IPS DF 6.9 (cell line): Measurements from ENCODE around the gene ASMTL.
"Not testable (repeated sequence)": the region's sequence is repeated elsewhere in the genome, so short reads cannot be mapped to it uniquely, and the experiment has no call there.

Experiments used
- DNase-seq: peaks from one replicate; pipeline ENCODE4 v3.0.0-alpha.2; 2013; ENCODE audit warnings: low read depth, low spot score
- H3K27ac ChIP-seq: one replicate; pipeline ENCODE4 v1.5.1; 2013; ENCODE audit warnings: low read length, control low read depth
- H3K27me3 ChIP-seq: 2 replicates; pipeline ENCODE4 v1.6.1; 2013; ENCODE audit warnings: mild to moderate bottlenecking, low read length; ENCODE audit not compliant: control insufficient read depth, insufficient read depth
- H3K36me3 ChIP-seq: 2 replicates; pipeline ENCODE4 v1.6.1; 2013; ENCODE audit warnings: low read length; ENCODE audit not compliant: control insufficient read depth, insufficient read depth
- H3K4me1 ChIP-seq: 2 replicates; pipeline ENCODE4 v1.6.1; 2013; ENCODE audit warnings: low read length; ENCODE audit not compliant: control insufficient read depth, insufficient read depth
- H3K4me3 ChIP-seq: 2 replicates; pipeline ENCODE4 v1.5.1; 2013; ENCODE audit warnings: mild to moderate bottlenecking, low read length
- H3K9me3 ChIP-seq: 2 replicates; pipeline ENCODE4 v1.6.1; 2013; ENCODE audit warnings: low read length, inconsistent platforms; ENCODE audit not compliant: control insufficient read depth, insufficient read depth
- WGBS: extraction: QIAGEN DNeasy Blood & Tissue Kit; methylation state at CpG from one replicate; pipeline ENCODE4 v1.1.7; 2013; ENCODE audit warnings: mixed read lengths, missing lambda C conversion rate; ENCODE audit not compliant: insufficient read length, insufficient coverage; 5-methylcytosine and 5-hydroxymethylcytosine counted together

The ASMTL gene, protein sequence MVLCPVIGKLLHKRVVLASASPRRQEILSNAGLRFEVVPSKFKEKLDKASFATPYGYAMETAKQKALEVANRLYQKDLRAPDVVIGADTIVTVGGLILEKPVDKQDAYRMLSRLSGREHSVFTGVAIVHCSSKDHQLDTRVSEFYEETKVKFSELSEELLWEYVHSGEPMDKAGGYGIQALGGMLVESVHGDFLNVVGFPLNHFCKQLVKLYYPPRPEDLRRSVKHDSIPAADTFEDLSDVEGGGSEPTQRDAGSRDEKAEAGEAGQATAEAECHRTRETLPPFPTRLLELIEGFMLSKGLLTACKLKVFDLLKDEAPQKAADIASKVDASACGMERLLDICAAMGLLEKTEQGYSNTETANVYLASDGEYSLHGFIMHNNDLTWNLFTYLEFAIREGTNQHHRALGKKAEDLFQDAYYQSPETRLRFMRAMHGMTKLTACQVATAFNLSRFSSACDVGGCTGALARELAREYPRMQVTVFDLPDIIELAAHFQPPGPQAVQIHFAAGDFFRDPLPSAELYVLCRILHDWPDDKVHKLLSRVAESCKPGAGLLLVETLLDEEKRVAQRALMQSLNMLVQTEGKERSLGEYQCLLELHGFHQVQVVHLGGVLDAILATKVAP

DNA sequence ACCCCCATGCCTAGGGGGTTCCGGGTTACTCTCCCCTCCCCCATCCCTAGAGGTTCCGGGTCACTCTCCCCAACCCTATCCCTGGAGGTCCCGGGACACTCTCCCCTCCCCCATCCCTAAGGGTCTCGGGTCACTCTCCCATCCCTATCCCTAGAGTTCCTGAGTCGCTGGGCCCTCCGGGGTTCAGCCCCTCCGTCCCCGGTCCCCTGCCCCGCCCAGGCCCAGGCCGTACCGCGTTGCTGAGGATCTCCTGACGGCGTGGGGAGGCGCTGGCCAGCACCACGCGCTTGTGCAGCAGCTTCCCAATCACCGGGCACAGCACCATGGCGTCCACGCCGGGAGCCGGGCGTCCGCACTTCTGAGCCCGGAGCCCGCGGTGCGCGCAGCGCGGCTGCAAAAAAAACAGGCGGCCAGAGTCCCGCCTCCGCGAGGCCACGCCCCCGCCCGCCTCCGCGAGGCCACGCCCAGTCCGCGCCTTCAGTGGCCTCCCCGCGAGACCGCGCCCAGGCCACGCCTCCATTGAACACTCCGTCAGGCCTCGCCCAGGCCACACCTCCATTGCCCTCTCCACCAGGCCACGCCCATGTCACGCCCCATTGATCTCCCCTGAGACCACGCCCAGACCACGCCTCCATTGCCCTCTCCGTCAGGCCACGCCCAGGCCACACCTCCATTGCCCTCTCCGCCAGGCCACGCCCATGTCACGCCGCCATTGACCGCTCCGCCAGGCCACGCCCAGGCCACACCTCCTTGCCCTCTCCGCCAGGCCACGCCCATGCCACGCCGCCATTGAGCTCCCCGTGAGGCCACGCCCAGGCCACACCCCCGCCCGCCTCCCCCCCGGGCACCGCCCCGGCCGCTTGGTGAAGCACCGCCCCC, at the start of gene ASMTL:
Gene ASMTL (minus strand): TSS at position 394 of the 879 bp plus-strand sequence. CDS start 69 bp downstream, at position 325.
- peak; percentile 85 for DNase-seq

DNA sequence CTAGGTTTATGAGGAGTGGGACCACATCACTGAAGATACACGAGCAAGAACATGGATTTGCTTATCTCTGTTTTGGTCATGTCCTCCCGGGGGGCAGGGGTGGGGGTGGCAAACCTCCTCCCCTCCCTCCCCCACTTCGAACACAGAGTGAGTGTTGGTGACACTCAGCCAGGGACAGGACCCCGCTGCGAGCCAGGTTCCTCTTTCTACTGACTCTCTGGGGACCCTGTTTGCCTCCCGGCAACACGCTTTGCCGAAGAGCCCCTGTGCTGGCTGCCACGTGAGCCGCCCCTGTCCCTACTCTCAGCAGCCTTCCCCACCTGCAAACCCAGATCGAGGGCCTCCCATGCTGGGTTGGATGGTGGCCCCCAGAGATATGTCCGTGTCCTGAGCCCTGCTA, 49.5 kb upstream of the ASMTL start:
- Histone ChIP-seq H3K4me1 (no peaks in the 10 kb centered on the region; the same call in 1 of the 2 replicates), H3K4me3 (no peak overlapping the region), H3K36me3 (no peaks in the 10 kb centered on the region), H3K9me3 (no peaks in the 10 kb centered on the region), H3K27me3 (no peaks in the 10 kb centered on the region), H3K27ac (no peak overlapping the region)
- WGBS: no CpG with 5 or more reads among the region's 12 CpGs
- no peak for DNase-seq

More for the DNA sequence above, at the start of gene ASMTL:
- Histone ChIP-seq H3K4me1 (no peaks in the 10 kb centered on the region), H3K4me3 (peak within 1 kb of the TSS; percentile 94), H3K27ac (no peak within 1 kb of the TSS), H3K36me3 (peaks cover 7% of the 10 kb centered on the region; the same call in 1 of the 2 replicates), H3K27me3 (no peaks in the 10 kb centered on the region), H3K9me3 (no peaks in the 10 kb centered on the region)
- WGBS: no CpG with 5 or more reads among the region's 76 CpGs

DNA sequence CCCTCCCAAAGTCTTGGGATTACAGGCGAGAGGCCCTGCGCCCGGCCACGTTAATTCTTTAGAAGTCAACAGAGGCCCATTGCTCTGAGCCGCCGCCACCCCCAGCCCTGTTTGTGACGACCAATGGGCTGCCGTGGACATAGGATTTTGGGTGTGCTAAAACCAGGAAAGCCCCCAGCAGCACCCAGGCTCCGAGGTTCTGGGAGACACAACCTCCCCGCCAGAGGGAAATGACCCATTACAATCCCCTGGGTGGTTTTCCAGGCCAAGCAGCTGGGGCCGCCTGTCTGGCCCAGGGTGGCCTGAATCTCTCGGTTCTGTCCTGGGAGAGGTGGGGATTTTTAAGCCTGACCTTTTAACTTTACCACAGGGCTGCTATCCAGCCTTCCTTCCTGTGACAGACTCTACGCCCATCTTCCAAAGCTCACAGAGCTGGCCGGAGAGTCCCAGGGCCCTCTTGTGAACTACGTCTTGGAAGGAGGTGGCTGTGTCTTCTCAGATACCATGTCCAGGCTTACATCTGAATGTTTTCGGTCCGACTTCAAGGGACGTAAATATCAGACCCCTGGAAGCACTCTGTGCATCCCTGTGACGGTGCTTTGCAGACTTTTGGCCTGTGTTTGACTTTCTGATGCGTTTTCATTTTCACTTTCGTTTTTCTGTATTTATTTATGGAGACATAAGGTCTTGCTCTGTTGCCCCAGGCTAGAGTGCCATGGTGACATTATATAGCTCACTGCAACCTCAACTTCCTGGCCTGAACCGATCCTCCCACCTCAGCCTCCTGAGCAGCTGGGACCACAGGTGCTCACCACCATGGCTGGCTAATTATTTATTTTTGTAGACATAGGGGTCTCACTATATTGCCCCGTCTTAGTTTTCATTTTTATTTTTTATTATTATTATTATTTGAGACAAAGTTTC, 48.3 kb upstream of the ASMTL start:
- Histone ChIP-seq H3K36me3 (no peaks in the 10 kb centered on the region), H3K9me3 (no peaks in the 10 kb centered on the region), H3K27me3 (no peaks in the 10 kb centered on the region), H3K4me1 (no peaks in the 10 kb centered on the region; the same call in 1 of the 2 replicates), H3K27ac (no peak overlapping the region), H3K4me3 (no peak overlapping the region)
- whole genome bisulfite sequencing: no CpG with 5 or more reads among the region's 23 CpGs
- DNase-seq: no peak

DNA sequence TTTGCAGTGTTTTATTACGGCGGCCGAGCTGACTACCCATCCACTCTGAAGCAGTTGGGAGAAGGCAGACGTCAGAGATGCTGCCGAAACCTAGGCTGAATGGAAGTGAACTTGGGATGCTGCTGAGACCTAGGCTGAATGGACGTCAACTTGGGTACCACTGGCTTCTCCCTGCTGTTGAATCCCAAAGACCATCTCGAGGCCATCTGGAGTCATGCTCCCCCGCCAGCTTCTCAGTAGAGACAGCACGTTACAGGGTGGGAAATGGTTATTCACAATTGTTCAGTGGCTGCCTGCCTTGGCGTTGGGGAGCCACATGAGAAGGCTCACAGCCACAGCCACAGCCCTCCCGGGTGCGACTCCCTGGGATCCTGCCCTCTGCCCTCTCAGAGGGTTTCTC, 43.4 kb upstream of the ASMTL start:
- Histone ChIP-seq H3K4me1 (peaks cover 2% of the 10 kb centered on the region; the same call in 1 of the 2 replicates), H3K36me3 (no peaks in the 10 kb centered on the region), H3K9me3 (no peaks in the 10 kb centered on the region), H3K4me3 (no peak overlapping the region), H3K27ac (no peak overlapping the region), H3K27me3 (no peaks in the 10 kb centered on the region)
- no peak for DNase-seq
- no CpG with 5 or more reads among the region's 12 CpGs for WGBS

DNA sequence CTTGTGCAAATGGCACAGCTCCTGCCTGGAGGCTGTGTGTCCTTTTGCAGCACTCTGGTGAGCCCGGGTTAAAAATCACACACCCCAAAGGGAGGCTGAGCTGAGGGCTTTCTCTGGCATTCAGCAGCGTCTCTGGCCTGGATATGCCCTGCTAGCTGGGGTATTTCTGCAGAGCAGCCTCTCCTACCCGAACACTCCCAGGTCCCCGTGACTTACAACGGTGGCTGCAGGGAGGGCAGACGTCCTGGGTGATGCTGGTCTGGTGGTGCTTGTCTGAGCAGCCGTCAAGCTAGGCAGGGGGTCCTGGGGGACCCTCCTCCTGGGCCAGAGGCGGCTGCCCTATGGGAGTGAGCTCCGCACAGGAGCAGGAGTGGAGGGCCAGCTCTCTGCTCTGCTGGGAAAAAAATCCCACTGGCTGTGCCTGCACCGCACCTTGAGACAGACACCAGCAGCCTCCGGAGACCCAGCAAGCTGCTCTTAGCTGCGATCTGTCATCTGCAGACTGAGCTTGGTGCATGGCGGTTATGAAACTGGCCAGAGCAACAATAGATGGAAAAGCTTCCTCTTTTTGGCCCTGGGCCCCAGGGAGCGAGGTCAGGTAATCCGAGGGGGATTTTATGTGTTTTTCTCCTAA, 41.3 kb upstream of the ASMTL start:
- no peak for DNase-seq
- Histone ChIP-seq H3K4me3 (no peak overlapping the region), H3K27me3 (no peaks in the 10 kb centered on the region), H3K36me3 (no peaks in the 10 kb centered on the region), H3K4me1 (peaks cover 2% of the 10 kb centered on the region; the same call in 1 of the 2 replicates), H3K27ac (no peak overlapping the region), H3K9me3 (no peaks in the 10 kb centered on the region)
- no CpG with 5 or more reads among the region's 15 CpGs for WGBS

DNA sequence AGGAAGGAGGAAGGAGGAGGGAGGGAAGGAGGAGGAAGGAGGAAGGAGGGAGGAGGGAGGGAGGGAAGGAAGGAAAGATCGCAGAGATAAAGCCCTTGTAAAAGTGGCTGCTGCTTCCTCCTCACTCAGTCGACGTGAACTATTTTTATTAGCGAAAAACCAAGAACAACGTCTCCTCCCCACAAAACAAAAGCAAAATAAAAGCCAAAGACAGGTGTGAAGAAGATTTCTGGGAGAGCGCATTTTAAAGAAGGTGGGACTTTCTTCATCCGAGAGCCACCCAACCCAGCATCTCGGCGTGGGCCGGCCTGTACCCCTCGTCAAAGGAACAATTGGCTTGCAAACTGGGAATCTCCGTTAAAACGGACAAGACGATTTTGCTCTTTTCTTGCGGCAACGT, 40.7 kb upstream of the ASMTL start:
- DNase-seq: no peak
- no peaks in the 10 kb centered on the region for H3K36me3 ChIP-seq
- H3K4me3 ChIP-seq: no peak overlapping the region
- H3K9me3 ChIP-seq: no peaks in the 10 kb centered on the region
- peaks cover 2% of the 10 kb centered on the region; the same call in 1 of the 2 replicates for H3K4me1 ChIP-seq
- H3K27ac ChIP-seq: no peak overlapping the region
- WGBS: no CpG with 5 or more reads among the region's 16 CpGs
- no peaks in the 10 kb centered on the region for H3K27me3 ChIP-seq

DNA sequence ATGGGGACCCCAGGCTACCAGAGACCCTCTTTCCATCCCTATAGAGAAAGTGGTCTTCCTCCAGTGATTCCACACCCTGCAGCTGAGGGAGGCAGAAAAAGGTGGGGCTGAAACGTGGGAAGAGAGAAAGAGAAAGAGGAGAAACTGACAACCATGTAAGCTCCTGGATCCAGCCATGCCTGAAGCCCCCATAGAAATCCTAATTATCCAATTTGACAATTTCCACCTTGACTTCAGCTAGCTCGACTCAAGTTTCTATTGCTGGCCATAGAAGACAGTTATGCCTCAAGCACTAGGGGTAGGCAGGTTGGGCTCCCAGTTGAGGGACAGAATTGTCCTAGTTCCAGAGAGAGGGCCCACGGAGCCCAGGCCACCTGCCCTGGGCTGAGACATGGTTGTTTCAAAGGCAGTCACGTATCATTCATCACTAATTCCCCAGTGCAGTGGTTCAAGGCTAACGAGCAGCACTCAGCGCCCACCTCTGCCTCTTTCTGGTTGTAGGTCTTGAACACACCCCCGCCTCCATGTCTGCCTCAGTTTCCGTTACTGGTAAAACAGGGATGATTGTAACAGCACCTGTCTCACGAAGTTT, 39.8 kb upstream of the ASMTL start:
- H3K27ac ChIP-seq: no peak overlapping the region

DNA sequence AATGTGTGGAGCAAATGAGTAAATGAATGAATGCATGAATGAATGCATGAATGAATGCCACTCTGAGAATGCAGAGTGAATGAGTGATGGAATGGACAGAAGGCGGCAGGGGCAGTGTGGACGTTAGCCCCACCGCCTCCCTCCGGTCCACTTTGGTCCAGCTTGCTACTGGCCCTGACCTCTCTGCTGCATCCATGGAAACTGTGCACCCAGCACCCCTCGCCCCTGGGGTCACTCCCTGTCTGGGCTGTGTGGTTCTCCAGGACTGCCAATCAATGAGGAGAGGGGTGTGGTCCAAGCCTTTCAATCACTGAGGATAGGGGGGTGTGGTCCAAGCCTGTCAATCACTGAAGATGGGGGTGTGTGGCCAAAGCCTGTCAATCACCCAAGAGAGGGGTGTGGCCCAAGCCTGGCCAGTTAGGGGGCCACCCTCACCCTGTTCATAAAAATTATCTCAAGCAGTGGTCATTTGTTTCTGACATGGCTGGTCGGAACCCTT, 39.2 kb upstream of the ASMTL start:
- no peaks in the 10 kb centered on the region for H3K36me3 ChIP-seq
- peaks cover 2% of the 10 kb centered on the region for H3K4me1 ChIP-seq
- DNase-seq: peak; percentile 55
- H3K27ac ChIP-seq: no peak overlapping the region
- H3K27me3 ChIP-seq: no peaks in the 10 kb centered on the region
- no peak overlapping the region for H3K4me3 ChIP-seq
- no CpG with 5 or more reads among the region's 6 CpGs for WGBS
- no peaks in the 10 kb centered on the region for H3K9me3 ChIP-seq

More for the DNA sequence above, 39.8 kb upstream of the ASMTL start:
- H3K27me3 ChIP-seq: no peaks in the 10 kb centered on the region
- H3K4me1 ChIP-seq: peaks cover 2% of the 10 kb centered on the region; the same call in 1 of the 2 replicates
- no peaks in the 10 kb centered on the region for H3K9me3 ChIP-seq
- no peak for DNase-seq
- no peak overlapping the region for H3K4me3 ChIP-seq
- no peaks in the 10 kb centered on the region for H3K36me3 ChIP-seq
- WGBS: no CpG with 5 or more reads among the region's 9 CpGs

DNA sequence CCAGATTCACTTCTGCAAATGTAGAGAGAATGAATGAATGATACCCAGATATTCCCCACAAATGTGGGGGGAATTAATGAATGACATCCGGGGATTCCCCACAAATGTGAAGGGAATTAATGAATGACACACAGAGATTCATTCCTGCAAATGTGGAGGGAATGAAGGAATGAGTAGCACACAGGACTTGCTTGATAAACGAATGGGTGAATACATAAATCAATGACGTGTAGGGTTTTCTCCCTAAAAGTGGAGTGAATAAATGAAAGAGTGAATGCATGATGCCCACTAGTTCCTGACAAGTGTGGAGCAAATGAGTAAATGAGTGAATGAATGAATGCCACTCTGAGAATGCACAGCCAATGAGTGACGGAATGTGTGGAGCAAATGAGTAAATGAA, 38.5 kb upstream of the ASMTL start:
- not testable (repeated sequence) for H3K4me1 ChIP-seq, H3K9me3 ChIP-seq, H3K27ac ChIP-seq, DNase-seq, H3K27me3 ChIP-seq, H3K36me3 ChIP-seq, H3K4me3 ChIP-seq
- WGBS: no CpG with 5 or more reads among the region's 4 CpGs
